GM23338 (cell line): Measurements from ENCODE around the gene PCP2. TPM values are rescaled to one million over a fixed set of nuclear protein-coding genes. Genes with fewer than 3 reads are reported as not detected.

Source experiments
- ATAC-seq: fragments of 200-7000 bp; cut with Tn5 transposase; 3 replicates; pipeline ENCODE4 v1.9.1; 2020
- DNase-seq: peaks from one replicate; pipeline ENCODE4 v3.0.0-alpha.2; 2015; ENCODE audit warnings: low spot score
- H2AFZ ChIP-seq: fragments of 200-600 bp; sonication (generic); 2 replicates; pipeline ENCODE4 v1.8.0; 2016; ENCODE audit warnings: antibody characterized with exemption, mild to moderate bottlenecking, moderate library complexity
- H3F3A ChIP-seq: fragments of 200-600 bp; sonication (generic); replicated peaks from 2 replicates; pipeline ENCODE4 v1.8.0; 2017; ENCODE audit warnings: antibody characterized with exemption, mixed run types, low read depth
- H3K27ac ChIP-seq: fragments of 200-600 bp; sonication (generic); 2 replicates; pipeline ENCODE4 v1.6.1; 2016; ENCODE audit warnings: low read depth
- H3K27me3 ChIP-seq: fragments of 200-600 bp; sonication (generic); 2 replicates; pipeline ENCODE4 v1.8.0; 2016; ENCODE audit warnings: mild to moderate bottlenecking, mixed run types, moderate library complexity; ENCODE audit not compliant: insufficient read depth
- H3K36me3 ChIP-seq: fragments of 200-600 bp; sonication (generic); 2 replicates; pipeline ENCODE4 v1.8.0; 2016; ENCODE audit warnings: mild to moderate bottlenecking; ENCODE audit not compliant: insufficient read depth
- H3K4me1 ChIP-seq: fragments of 200-600 bp; sonication (generic); 2 replicates; pipeline ENCODE4 v1.8.0; 2016; ENCODE audit warnings: mild to moderate bottlenecking, moderate library complexity; ENCODE audit not compliant: insufficient read depth
- H3K4me2 ChIP-seq: fragments of 200-600 bp; sonication (generic); 2 replicates; pipeline ENCODE4 v1.7.1; 2017; ENCODE audit warnings: mixed run types
- H3K4me3 ChIP-seq: fragments of 200-600 bp; sonication (generic); 2 replicates; pipeline ENCODE4 v1.6.1; 2016; ENCODE audit warnings: mixed run types
- H3K79me2 ChIP-seq: fragments of 200-600 bp; sonication (generic); replicated peaks from 2 replicates; pipeline ENCODE4 v1.8.0; 2017; ENCODE audit warnings: mild to moderate bottlenecking; ENCODE audit not compliant: insufficient read depth
- H3K9me2 ChIP-seq: fragments of 200-600 bp; sonication (generic); 2 replicates; pipeline ENCODE4 v1.8.0; 2017; ENCODE audit not compliant: insufficient read depth
- H4K20me1 ChIP-seq: fragments of 200-600 bp; sonication (generic); replicated peaks from 2 replicates; pipeline ENCODE4 v1.8.0; 2017; ENCODE audit warnings: mild to moderate bottlenecking; ENCODE audit not compliant: insufficient read depth
- H3K27ac Mint-ChIP-seq: 2 replicates; pipeline ENCODE4 v1.8.0; 2020; ENCODE audit warnings: inconsistent platforms, mild to moderate bottlenecking, moderate library complexity, mixed read lengths
- H3K27me3 Mint-ChIP-seq: 3 replicates; pipeline ENCODE4 v1.8.0; 2022; ENCODE audit warnings: low read depth, mild to moderate bottlenecking, moderate library complexity, mixed read lengths, inconsistent platforms; ENCODE audit not compliant: insufficient read depth, poor library complexity
- H3K36me3 Mint-ChIP-seq: 3 replicates; pipeline ENCODE4 v1.8.0; 2021; ENCODE audit warnings: low read depth, mild to moderate bottlenecking, inconsistent platforms, moderate library complexity, mixed read lengths
- H3K4me1 Mint-ChIP-seq: 3 replicates; pipeline ENCODE4 v1.8.0; 2020; ENCODE audit warnings: mild to moderate bottlenecking, inconsistent platforms, mixed read lengths
- H3K4me3 Mint-ChIP-seq: 3 replicates; pipeline ENCODE4 v1.8.0; 2021; ENCODE audit warnings: moderate library complexity, mild to moderate bottlenecking, inconsistent platforms, mixed read lengths
- H3K9me3 Mint-ChIP-seq: 3 replicates; pipeline ENCODE4 v1.8.0; 2020; ENCODE audit warnings: moderate library complexity, mild to moderate bottlenecking, inconsistent platforms, mixed read lengths
- CREB1 ChIP-seq: fragments of 250-450 bp; sonication (Bioruptor Pico); IDR thresholded peaks from 2 replicates; pipeline ENCODE4 v1.5.0; 2020; ENCODE audit warnings: low read depth, mild to moderate bottlenecking, moderate library complexity
- EZH2 ChIP-seq: fragments of 200-600 bp; sonication (generic); IDR thresholded peaks from one replicate; pipeline ENCODE4 v1.8.0; 2017; ENCODE audit warnings: antibody characterized with exemption, mild to moderate bottlenecking, low read depth; ENCODE audit not compliant: unreplicated experiment
- EZH2phosphoT487 ChIP-seq: fragments of 200-600 bp; sonication (generic); IDR thresholded peaks from one replicate; pipeline ENCODE4 v1.8.1; 2018; ENCODE audit warnings: antibody characterized with exemption; ENCODE audit not compliant: unreplicated experiment
- JUNB ChIP-seq: IDR thresholded peaks from one replicate; pipeline ENCODE4 v1.6.1; 2016; ENCODE audit warnings: antibody characterized with exemption; ENCODE audit not compliant: unreplicated experiment
- NANOG ChIP-seq: IDR thresholded peaks from 2 replicates; pipeline ENCODE4 v1.6.1; 2016; ENCODE audit warnings: antibody characterized with exemption, borderline replicate concordance
- POLR2AphosphoS5 ChIP-seq: IDR thresholded peaks from 2 replicates; pipeline ENCODE4 v1.6.1; 2016; ENCODE audit warnings: antibody characterized with exemption, low read depth
- STAT1 ChIP-seq: IDR thresholded peaks from one replicate; pipeline ENCODE4 v1.6.1; 2016; ENCODE audit warnings: antibody characterized with exemption; ENCODE audit not compliant: unreplicated experiment
- ZNF114 ChIP-seq: fragments of 250-450 bp; sonication (Bioruptor Pico); IDR thresholded peaks from 2 replicates; pipeline ENCODE4 v1.5.0; 2020; ENCODE audit warnings: mild to moderate bottlenecking, moderate library complexity
- ZNF331 ChIP-seq: fragments of 250-450 bp; sonication (Bioruptor Pico); IDR thresholded peaks from 2 replicates; pipeline ENCODE4 v1.5.0; 2020; ENCODE audit warnings: low read depth, mild to moderate bottlenecking, moderate library complexity
- polyA plus RNA-seq: library from polyadenylated mRNA; unstranded; fragments of >200 nt; fragmentation: Nextera tagmentation; extraction: Ambion mirVana; gene quantifications from 2 replicates; pipeline ENCODE4 v1.2.1, GENCODE V29; 2016
- total RNA-seq: library from RNA; depleted of rRNA; stranded (reverse); fragments of >200 nt; shearing (Covaris generic); gene quantifications from 2 replicates; pipeline ENCODE4 v1.2.3, GENCODE V29; 2014
- TF ChIP-seq, protein P1 (sequence below): fragments of 250-450 bp; sonication (Bioruptor Pico); IDR thresholded peaks from 2 replicates; pipeline ENCODE4 v1.5.0; 2020; ENCODE audit warnings: mild to moderate bottlenecking, moderate library complexity
- TF ChIP-seq, protein P2 (sequence below): IDR thresholded peaks from one replicate; pipeline ENCODE4 v1.6.1; 2018; ENCODE audit warnings: antibody characterized with exemption; ENCODE audit not compliant: unreplicated experiment
- TF ChIP-seq, protein P3 (sequence below), 2 experiments: fragments of 200-600 bp in 1 of 2; sonication (generic) in 1 of 2; conservative IDR thresholded peaks; 2 replicates each; pipeline versions ENCODE4 v1.5.1 to v1.6.1; 2016 to 2017; ENCODE audit warnings: antibody characterized with exemption in 2 of 2, low read depth in 2 of 2, mild to moderate bottlenecking in 2 of 2, moderate library complexity in 1 of 2
- TF ChIP-seq, protein P4 (sequence below): IDR thresholded peaks from 2 replicates; pipeline ENCODE4 v1.6.1; 2016; ENCODE audit warnings: antibody characterized with exemption

PCP2 gene
- total and polyA plus RNA-seq, 2 experiments from 2014 or later: not detected

DNA sequence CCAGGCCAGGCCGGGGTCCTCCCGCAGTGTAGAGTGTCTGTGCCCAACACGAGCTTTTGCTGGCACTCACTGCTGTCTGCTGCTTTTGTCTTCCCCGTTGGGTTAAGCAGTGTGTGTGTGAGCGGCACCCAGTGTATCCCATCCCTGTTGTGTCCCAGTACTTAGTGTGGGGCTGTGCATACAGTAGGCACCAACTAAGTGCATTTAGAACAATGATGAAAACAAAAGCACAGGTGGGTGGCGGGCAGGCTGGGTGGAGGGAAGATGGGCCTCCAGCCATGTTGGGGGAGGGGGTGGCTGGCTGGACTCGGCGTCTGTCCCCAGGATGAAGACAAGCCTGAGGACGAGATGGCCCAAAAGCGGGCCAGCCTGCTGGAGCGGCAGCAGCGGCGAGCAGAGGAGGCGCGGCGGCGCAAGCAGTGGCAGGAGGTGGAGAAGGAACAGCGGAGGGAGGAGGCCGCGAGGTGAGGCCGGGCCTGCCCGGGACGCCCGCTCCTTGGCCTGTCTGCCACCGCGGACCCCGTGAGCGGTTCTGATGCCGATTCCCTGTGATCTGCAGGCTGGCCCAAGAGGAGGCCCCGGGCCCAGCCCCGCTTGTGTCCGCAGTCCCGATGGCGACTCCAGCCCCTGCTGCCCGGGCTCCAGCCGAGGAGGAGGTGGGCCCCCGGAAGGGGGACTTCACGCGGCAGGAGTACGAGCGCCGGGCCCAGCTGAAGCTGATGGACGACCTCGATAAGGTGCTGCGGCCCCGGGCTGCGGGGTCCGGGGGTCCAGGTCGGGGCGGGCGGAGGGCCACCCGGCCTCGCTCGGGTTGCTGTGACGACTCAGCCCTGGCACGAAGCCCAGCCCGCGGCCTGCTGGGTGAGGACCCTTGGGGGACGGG lies 18.4 kb downstream of the PCP2 start:
- DNase-seq: no peak
- Mint-ChIP-seq H3K27me3 (peaks cover 8% of the 10 kb centered on the region), H3K4me1 (no peaks in the 10 kb centered on the region), H3K4me3 (no peak overlapping the region), H3K9me3 (no peaks in the 10 kb centered on the region), H3K27ac (no peak overlapping the region; the same call in 1 of the 2 replicates), H3K36me3 (peaks cover 25% of the 10 kb centered on the region)
- Histone ChIP-seq H3K9me2 (no peaks in the 10 kb centered on the region), H2AFZ (no peak overlapping the region), H3K4me3 (no peak overlapping the region), H3F3A (no peaks in the 10 kb centered on the region), H3K36me3 (no peaks in the 10 kb centered on the region), H3K4me2 (no peak overlapping the region), H3K27me3 (no peaks in the 10 kb centered on the region), H4K20me1 (no peaks in the 10 kb centered on the region; the same call in 1 of the 2 replicates), H3K4me1 (no peaks in the 10 kb centered on the region), H3K79me2 (no peaks in the 10 kb centered on the region), H3K27ac (no peak overlapping the region)
- no peak for ATAC-seq
- TF ChIP-seq ZNF331 (CRISPR knock-in tag) (no peak), EZH2 (no peak), NANOG (no peak), JUNB (no peak), STAT1 (no peak), CREB1 (CRISPR knock-in tag) (no peak), POLR2AphosphoS5 (no peak), ZNF114 (CRISPR knock-in tag) (no peak), EZH2phosphoT487 (no peak)
- TF ChIP-seq, protein P1, sequence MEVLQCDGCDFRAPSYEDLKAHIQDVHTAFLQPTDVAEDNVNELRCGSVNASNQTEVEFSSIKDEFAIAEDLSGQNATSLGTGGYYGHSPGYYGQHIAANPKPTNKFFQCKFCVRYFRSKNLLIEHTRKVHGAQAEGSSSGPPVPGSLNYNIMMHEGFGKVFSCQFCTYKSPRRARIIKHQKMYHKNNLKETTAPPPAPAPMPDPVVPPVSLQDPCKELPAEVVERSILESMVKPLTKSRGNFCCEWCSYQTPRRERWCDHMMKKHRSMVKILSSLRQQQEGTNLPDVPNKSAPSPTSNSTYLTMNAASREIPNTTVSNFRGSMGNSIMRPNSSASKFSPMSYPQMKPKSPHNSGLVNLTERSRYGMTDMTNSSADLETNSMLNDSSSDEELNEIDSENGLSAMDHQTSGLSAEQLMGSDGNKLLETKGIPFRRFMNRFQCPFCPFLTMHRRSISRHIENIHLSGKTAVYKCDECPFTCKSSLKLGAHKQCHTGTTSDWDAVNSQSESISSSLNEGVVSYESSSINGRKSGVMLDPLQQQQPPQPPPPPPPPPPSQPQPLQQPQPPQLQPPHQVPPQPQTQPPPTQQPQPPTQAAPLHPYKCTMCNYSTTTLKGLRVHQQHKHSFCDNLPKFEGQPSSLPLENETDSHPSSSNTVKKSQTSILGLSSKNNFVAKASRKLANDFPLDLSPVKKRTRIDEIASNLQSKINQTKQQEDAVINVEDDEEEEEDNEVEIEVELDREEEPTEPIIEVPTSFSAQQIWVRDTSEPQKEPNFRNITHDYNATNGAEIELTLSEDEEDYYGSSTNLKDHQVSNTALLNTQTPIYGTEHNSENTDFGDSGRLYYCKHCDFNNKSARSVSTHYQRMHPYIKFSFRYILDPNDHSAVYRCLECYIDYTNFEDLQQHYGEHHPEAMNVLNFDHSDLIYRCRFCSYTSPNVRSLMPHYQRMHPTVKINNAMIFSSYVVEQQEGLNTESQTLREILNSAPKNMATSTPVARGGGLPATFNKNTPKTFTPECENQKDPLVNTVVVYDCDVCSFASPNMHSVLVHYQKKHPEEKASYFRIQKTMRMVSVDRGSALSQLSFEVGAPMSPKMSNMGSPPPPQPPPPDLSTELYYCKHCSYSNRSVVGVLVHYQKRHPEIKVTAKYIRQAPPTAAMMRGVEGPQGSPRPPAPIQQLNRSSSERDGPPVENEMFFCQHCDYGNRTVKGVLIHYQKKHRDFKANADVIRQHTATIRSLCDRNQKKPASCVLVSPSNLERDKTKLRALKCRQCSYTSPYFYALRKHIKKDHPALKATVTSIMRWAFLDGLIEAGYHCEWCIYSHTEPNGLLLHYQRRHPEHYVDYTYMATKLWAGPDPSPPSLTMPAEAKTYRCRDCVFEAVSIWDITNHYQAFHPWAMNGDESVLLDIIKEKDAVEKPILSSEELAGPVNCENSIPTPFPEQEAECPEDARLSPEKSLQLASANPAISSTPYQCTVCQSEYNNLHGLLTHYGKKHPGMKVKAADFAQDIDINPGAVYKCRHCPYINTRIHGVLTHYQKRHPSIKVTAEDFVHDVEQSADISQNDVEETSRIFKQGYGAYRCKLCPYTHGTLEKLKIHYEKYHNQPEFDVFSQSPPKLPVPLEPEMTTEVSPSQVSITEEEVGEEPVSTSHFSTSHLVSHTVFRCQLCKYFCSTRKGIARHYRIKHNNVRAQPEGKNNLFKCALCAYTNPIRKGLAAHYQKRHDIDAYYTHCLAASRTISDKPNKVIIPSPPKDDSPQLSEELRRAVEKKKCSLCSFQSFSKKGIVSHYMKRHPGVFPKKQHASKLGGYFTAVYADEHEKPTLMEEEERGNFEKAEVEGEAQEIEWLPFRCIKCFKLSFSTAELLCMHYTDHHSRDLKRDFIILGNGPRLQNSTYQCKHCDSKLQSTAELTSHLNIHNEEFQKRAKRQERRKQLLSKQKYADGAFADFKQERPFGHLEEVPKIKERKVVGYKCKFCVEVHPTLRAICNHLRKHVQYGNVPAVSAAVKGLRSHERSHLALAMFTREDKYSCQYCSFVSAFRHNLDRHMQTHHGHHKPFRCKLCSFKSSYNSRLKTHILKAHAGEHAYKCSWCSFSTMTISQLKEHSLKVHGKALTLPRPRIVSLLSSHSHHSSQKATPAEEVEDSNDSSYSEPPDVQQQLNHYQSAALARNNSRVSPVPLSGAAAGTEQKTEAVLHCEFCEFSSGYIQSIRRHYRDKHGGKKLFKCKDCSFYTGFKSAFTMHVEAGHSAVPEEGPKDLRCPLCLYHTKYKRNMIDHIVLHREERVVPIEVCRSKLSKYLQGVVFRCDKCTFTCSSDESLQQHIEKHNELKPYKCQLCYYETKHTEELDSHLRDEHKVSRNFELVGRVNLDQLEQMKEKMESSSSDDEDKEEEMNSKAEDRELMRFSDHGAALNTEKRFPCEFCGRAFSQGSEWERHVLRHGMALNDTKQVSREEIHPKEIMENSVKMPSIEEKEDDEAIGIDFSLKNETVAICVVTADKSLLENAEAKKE: no peak
- TF ChIP-seq, protein P2, sequence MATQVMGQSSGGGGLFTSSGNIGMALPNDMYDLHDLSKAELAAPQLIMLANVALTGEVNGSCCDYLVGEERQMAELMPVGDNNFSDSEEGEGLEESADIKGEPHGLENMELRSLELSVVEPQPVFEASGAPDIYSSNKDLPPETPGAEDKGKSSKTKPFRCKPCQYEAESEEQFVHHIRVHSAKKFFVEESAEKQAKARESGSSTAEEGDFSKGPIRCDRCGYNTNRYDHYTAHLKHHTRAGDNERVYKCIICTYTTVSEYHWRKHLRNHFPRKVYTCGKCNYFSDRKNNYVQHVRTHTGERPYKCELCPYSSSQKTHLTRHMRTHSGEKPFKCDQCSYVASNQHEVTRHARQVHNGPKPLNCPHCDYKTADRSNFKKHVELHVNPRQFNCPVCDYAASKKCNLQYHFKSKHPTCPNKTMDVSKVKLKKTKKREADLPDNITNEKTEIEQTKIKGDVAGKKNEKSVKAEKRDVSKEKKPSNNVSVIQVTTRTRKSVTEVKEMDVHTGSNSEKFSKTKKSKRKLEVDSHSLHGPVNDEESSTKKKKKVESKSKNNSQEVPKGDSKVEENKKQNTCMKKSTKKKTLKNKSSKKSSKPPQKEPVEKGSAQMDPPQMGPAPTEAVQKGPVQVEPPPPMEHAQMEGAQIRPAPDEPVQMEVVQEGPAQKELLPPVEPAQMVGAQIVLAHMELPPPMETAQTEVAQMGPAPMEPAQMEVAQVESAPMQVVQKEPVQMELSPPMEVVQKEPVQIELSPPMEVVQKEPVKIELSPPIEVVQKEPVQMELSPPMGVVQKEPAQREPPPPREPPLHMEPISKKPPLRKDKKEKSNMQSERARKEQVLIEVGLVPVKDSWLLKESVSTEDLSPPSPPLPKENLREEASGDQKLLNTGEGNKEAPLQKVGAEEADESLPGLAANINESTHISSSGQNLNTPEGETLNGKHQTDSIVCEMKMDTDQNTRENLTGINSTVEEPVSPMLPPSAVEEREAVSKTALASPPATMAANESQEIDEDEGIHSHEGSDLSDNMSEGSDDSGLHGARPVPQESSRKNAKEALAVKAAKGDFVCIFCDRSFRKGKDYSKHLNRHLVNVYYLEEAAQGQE: no peak
- TF ChIP-seq, protein P3, sequence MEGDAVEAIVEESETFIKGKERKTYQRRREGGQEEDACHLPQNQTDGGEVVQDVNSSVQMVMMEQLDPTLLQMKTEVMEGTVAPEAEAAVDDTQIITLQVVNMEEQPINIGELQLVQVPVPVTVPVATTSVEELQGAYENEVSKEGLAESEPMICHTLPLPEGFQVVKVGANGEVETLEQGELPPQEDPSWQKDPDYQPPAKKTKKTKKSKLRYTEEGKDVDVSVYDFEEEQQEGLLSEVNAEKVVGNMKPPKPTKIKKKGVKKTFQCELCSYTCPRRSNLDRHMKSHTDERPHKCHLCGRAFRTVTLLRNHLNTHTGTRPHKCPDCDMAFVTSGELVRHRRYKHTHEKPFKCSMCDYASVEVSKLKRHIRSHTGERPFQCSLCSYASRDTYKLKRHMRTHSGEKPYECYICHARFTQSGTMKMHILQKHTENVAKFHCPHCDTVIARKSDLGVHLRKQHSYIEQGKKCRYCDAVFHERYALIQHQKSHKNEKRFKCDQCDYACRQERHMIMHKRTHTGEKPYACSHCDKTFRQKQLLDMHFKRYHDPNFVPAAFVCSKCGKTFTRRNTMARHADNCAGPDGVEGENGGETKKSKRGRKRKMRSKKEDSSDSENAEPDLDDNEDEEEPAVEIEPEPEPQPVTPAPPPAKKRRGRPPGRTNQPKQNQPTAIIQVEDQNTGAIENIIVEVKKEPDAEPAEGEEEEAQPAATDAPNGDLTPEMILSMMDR (conservative IDR thresholded peaks at IDR 0.05; ENCODE audit: low read depth in 2 of 2): no peak
- TF ChIP-seq, protein P4, sequence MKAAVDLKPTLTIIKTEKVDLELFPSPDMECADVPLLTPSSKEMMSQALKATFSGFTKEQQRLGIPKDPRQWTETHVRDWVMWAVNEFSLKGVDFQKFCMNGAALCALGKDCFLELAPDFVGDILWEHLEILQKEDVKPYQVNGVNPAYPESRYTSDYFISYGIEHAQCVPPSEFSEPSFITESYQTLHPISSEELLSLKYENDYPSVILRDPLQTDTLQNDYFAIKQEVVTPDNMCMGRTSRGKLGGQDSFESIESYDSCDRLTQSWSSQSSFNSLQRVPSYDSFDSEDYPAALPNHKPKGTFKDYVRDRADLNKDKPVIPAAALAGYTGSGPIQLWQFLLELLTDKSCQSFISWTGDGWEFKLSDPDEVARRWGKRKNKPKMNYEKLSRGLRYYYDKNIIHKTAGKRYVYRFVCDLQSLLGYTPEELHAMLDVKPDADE: no peak
